HL-60 (cell line): ENCODE measurements around the gene NCKAP5L.

Experiments
- DNase-seq, 2 experiments: peaks; one replicate each; pipeline ENCODE4 v3.0.0-alpha.2; 2010 to 2020; ENCODE audit warnings: low read depth in 1 of 2, low spot score in 1 of 2
- H3K27ac ChIP-seq: fragments of 250-450 bp; sonication (Bioruptor Pico); replicated peaks from 2 replicates; pipeline ENCODE4 v1.5.1; 2020; ENCODE audit warnings: mild to moderate bottlenecking, moderate library complexity
- H3K27me3 ChIP-seq: fragments of 250-450 bp; sonication (Bioruptor Pico); 2 replicates; pipeline ENCODE4 v1.5.1; 2021; ENCODE audit warnings: mild to moderate bottlenecking, moderate library complexity; ENCODE audit not compliant: insufficient read depth, poor library complexity, severe bottlenecking
- H3K4me3 ChIP-seq: replicated peaks from 2 replicates; pipeline ENCODE4 v1.5.1; 2011; ENCODE audit warnings: mild to moderate bottlenecking, control low read depth, low read length; ENCODE audit not compliant: insufficient read depth
- GABPA ChIP-seq: IDR thresholded peaks from 2 replicates; pipeline ENCODE4 v1.6.1; 2012; ENCODE audit warnings: low read depth
- POLR2AphosphoS5 ChIP-seq: IDR thresholded peaks from 2 replicates; pipeline ENCODE4 v1.6.1; 2012; ENCODE audit warnings: low read depth
- REST ChIP-seq: IDR thresholded peaks from 2 replicates; pipeline ENCODE4 v1.6.1; 2012; ENCODE audit warnings: low read depth; ENCODE audit not compliant: insufficient replicate concordance
- SPI1 ChIP-seq: IDR thresholded peaks from 2 replicates; pipeline ENCODE4 v1.6.1; 2012; ENCODE audit warnings: low read depth, mild to moderate bottlenecking, borderline replicate concordance
- TF ChIP-seq, protein P1 (sequence below): IDR thresholded peaks from one replicate; pipeline ENCODE4 v1.5.1; 2011; ENCODE audit warnings: low read length, control low read depth, inconsistent platforms; ENCODE audit not compliant: insufficient read depth

Gene NCKAP5L

DNA sequence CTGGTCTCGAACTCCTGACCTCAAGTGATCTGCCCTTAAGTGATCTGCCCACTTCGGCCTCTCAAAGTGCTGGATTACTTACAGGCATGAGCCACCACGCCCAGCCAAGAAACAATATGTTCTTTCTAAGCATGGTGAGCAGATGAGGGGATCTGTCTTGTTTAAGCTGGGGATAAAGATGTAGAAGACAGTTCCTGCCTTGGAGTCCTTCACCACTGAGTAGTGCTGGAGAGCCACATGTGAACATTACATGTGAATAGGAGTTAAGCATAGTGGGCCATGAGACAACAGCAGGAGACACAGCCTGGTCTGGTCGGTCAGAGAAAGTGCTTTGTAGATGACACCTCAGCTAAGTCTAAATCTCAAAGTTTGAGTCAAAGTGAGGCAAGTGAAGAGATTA lies 60.9 kb downstream of the NCKAP5L start:
- no peak overlapping the region for H3K4me3 ChIP-seq
- H3K27me3 ChIP-seq: no peaks in the 10 kb centered on the region
- H3K27ac ChIP-seq: no peak overlapping the region
- TF ChIP-seq, protein P1, sequence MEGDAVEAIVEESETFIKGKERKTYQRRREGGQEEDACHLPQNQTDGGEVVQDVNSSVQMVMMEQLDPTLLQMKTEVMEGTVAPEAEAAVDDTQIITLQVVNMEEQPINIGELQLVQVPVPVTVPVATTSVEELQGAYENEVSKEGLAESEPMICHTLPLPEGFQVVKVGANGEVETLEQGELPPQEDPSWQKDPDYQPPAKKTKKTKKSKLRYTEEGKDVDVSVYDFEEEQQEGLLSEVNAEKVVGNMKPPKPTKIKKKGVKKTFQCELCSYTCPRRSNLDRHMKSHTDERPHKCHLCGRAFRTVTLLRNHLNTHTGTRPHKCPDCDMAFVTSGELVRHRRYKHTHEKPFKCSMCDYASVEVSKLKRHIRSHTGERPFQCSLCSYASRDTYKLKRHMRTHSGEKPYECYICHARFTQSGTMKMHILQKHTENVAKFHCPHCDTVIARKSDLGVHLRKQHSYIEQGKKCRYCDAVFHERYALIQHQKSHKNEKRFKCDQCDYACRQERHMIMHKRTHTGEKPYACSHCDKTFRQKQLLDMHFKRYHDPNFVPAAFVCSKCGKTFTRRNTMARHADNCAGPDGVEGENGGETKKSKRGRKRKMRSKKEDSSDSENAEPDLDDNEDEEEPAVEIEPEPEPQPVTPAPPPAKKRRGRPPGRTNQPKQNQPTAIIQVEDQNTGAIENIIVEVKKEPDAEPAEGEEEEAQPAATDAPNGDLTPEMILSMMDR: no peak
- TF ChIP-seq REST (no peak), GABPA (no peak), POLR2AphosphoS5 (no peak), SPI1 (no peak)
- no peak for DNase-seq

- DNase-seq: no peak
- Histone ChIP-seq H3K27ac (no peak overlapping the region), H3K27me3 (no peaks in the 10 kb centered on the region), H3K4me3 (no peak overlapping the region)
- no peak for TF ChIP-seq POLR2AphosphoS5
- no peak for TF ChIP-seq REST
- no peak for TF ChIP-seq SPI1
- TF ChIP-seq GABPA: no peak
- TF ChIP-seq, protein P1: no peak
Measured at GRCh38 chr12:49766115-49766455, 62.1 kb downstream of the NCKAP5L start.

DNA sequence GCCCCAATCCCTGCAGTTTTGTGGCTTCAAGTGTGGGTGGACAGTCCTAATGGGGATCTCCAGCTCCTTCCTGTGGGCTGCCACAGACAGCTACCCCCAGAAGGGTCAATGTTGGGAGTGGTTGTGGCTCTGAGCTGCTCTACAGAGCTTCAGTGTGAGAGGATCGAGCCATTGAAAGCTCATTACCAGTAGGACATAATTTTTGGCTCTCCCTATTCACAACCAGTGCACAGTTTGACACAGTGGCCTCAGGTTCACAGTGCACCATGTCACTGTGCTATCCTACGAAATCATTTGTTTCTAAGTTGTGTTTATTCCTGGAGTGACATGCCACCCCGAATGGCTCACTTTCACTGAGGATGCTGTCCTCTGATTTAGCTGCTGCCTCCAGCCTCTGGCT lies 64.1 kb downstream of the NCKAP5L start:
- Histone ChIP-seq H3K4me3 (no peak overlapping the region), H3K27me3 (no peaks in the 10 kb centered on the region), H3K27ac (no peak overlapping the region)
- TF ChIP-seq SPI1: no peak
- TF ChIP-seq GABPA: no peak
- TF ChIP-seq, protein P1: no peak
- no peak for TF ChIP-seq POLR2AphosphoS5
- no peak for TF ChIP-seq REST
- no peak for DNase-seq
